ENCODE measurements around the gene MXD3.

MXD3 gene

GRCh38 chr5:177338251-177339106, 26.8 kb upstream of the MXD3 start:
- Histone ChIP-seq H3K4me2 (peak overlapping the region; percentile 55 to 98 (median 89)), H3K36me3 (peaks cover 67 to 94% (median 86%) of the 10 kb centered on the region in 11 experiments), H3K4me1 (peaks cover 70 to 79% (median 71%) of the 10 kb centered on the region in 10 experiments), H4K20me1 (peaks cover 22 to 96% (median 80%) of the 10 kb centered on the region in 11 experiments; a peak in 21 of 22 replicates), H3K27me3 (no peaks in the 10 kb centered on the region), H3K27ac (peak overlapping the region in 8 of 11 experiments; percentile 34 to 91 (median 58); a peak in 16 of 22 replicates), H3K9ac (peak overlapping the region in 9 of 11 experiments; percentile 4 to 83 (median 50); a peak in 16 of 22 replicates), H3K4me3 (peak overlapping the region in 2 of 10 experiments; percentile 28 to 31; a peak in 3 of 20 replicates), H3K9me3 (replicated peaks in 1 of 11) (no peaks in the 10 kb centered on the region)
- no peak for TF ChIP-seq Cebpa-rat (IDR thresholded peaks at IDR 0.05)

- peak overlapping the region; percentile 17 to 98 (median 90); a peak in 21 of 22 replicates for H3K4me2 ChIP-seq
- peak overlapping the region in 9 of 11 experiments; percentile 6 to 83 (median 49); a peak in 13 of 22 replicates for H3K9ac ChIP-seq
- TF ChIP-seq Cebpa-rat (IDR thresholded peaks at IDR 0.05) = no peak
- peak overlapping the region in 7 of 11 experiments; percentile 9 to 92 (median 85); a peak in 7 of 22 replicates for H3K27ac ChIP-seq
- no peaks in the 10 kb centered on the region for H3K27me3 ChIP-seq
- no peak overlapping the region for H3K4me3 ChIP-seq
- peaks cover 53 to 89% (median 75%) of the 10 kb centered on the region in 11 experiments for H3K36me3 ChIP-seq
- H3K4me1 ChIP-seq = peaks cover 85 to 94% (median 87%) of the 10 kb centered on the region in 10 experiments
- H3K9me3 ChIP-seq (replicated peaks in 1 of 11) = no peaks in the 10 kb centered on the region
- H4K20me1 ChIP-seq = peaks cover 22 to 96% (median 79%) of the 10 kb centered on the region in 11 experiments; a peak in 21 of 22 replicates
Measured at GRCh38 chr5:177336603-177337494, 25.2 kb upstream of the MXD3 start.

- peak overlapping the region in 7 of 11 experiments; percentile 37 to 92 (median 85); a peak in 13 of 22 replicates for H3K27ac ChIP-seq
- H3K4me3 ChIP-seq = no peak overlapping the region
- H3K4me1 ChIP-seq = peaks cover 85 to 96% (median 94%) of the 10 kb centered on the region in 10 experiments
- H4K20me1 ChIP-seq = peaks cover 22 to 96% (median 79%) of the 10 kb centered on the region in 11 experiments; a peak in 21 of 22 replicates
- no peaks in the 10 kb centered on the region for H3K27me3 ChIP-seq
- H3K4me2 ChIP-seq = peak overlapping the region; percentile 17 to 98 (median 90); a peak in 20 of 22 replicates
- H3K36me3 ChIP-seq = peaks cover 46 to 84% (median 69%) of the 10 kb centered on the region in 11 experiments
- H3K9me3 ChIP-seq (replicated peaks in 1 of 11) = no peaks in the 10 kb centered on the region
- H3K9ac ChIP-seq = peak overlapping the region in 8 of 11 experiments; percentile 55 to 83 (median 76); a peak in 14 of 22 replicates
- TF ChIP-seq Cebpa-rat (IDR thresholded peaks at IDR 0.05) = no peak
Measured at GRCh38 chr5:177336112-177336511, 24.4 kb upstream of the MXD3 start.

- H3K9ac ChIP-seq = peak overlapping the region in 8 of 11 experiments; percentile 55 to 83 (median 76); a peak in 13 of 22 replicates
- peaks cover 45 to 88% (median 67%) of the 10 kb centered on the region in 11 experiments for H3K36me3 ChIP-seq
- H3K9me3 ChIP-seq (replicated peaks in 1 of 11) = no peaks in the 10 kb centered on the region
- peaks cover 22 to 100% (median 79%) of the 10 kb centered on the region in 11 experiments; a peak in 21 of 22 replicates for H4K20me1 ChIP-seq
- H3K4me3 ChIP-seq = no peak overlapping the region; a peak in 2 of 20 replicates
- no peaks in the 10 kb centered on the region for H3K27me3 ChIP-seq
- H3K4me1 ChIP-seq = peaks cover 85 to 100% (median 98%) of the 10 kb centered on the region in 10 experiments
- H3K4me2 ChIP-seq = peak overlapping the region; percentile 58 to 98 (median 90); a peak in 21 of 22 replicates
- peak overlapping the region in 8 of 11 experiments; percentile 37 to 92 (median 84); a peak in 15 of 22 replicates for H3K27ac ChIP-seq
- TF ChIP-seq Cebpa-rat (IDR thresholded peaks at IDR 0.05) = no peak
Measured at GRCh38 chr5:177335701-177336065, 24.0 kb upstream of the MXD3 start.

GRCh38 chr5:177334781-177335700, 23.3 kb upstream of the MXD3 start:
- Histone ChIP-seq H3K4me2 (peak overlapping the region; percentile 58 to 98 (median 90)), H3K27me3 (no peaks in the 10 kb centered on the region), H3K4me3 (peak overlapping the region in 2 of 10 experiments; percentile 26 to 29; a peak in 4 of 20 replicates), H4K20me1 (peaks cover 22 to 100% (median 77%) of the 10 kb centered on the region in 11 experiments; a peak in 21 of 22 replicates), H3K27ac (peak overlapping the region in 8 of 11 experiments; percentile 75 to 92 (median 84); a peak in 15 of 22 replicates), H3K36me3 (peaks cover 45 to 94% (median 72%) of the 10 kb centered on the region in 11 experiments), H3K4me1 (peaks cover 80 to 100% (median 100%) of the 10 kb centered on the region in 10 experiments), H3K9ac (peak overlapping the region in 8 of 11 experiments; percentile 55 to 83 (median 76); a peak in 15 of 22 replicates), H3K9me3 (replicated peaks in 1 of 11) (no peaks in the 10 kb centered on the region)
- TF ChIP-seq Cebpa-rat (IDR thresholded peaks at IDR 0.05) = no peak

- H3K27ac ChIP-seq = peak overlapping the region in 9 of 11 experiments; percentile 2 to 92 (median 83); a peak in 16 of 22 replicates
- H3K4me1 ChIP-seq = peaks cover 71 to 100% (median 98%) of the 10 kb centered on the region in 10 experiments
- H3K9me3 ChIP-seq (replicated peaks in 1 of 11) = no peaks in the 10 kb centered on the region
- TF ChIP-seq Cebpa-rat (IDR thresholded peaks at IDR 0.05) = no peak
- H4K20me1 ChIP-seq = peaks cover 15 to 100% (median 69%) of the 10 kb centered on the region in 11 experiments; a peak in 21 of 22 replicates
- H3K4me2 ChIP-seq = peak overlapping the region; percentile 58 to 98 (median 90)
- no peaks in the 10 kb centered on the region for H3K27me3 ChIP-seq
- peak overlapping the region in 4 of 10 experiments; percentile 26 to 55 (median 33); a peak in 7 of 20 replicates for H3K4me3 ChIP-seq
- H3K36me3 ChIP-seq = peaks cover 45 to 94% (median 72%) of the 10 kb centered on the region in 11 experiments
- H3K9ac ChIP-seq = peak overlapping the region in 8 of 11 experiments; percentile 55 to 83 (median 76); a peak in 15 of 22 replicates
Measured at GRCh38 chr5:177334155-177334551, 22.5 kb upstream of the MXD3 start.
